HepG2 (cell line): Measurements from ENCODE around the gene LRRC39. TPM values are rescaled to one million over a fixed set of nuclear protein-coding genes. Genes with fewer than 3 reads are reported as not detected.

ENCODE experiments used
- ATAC-seq: fragments of 200-7000 bp; cut with Tn5 transposase; 3 replicates; pipeline ENCODE4 v1.9.1; 2020; ENCODE audit warnings: mild to moderate bottlenecking, moderate library complexity
- BruUV-seq: library from RNA; stranded (reverse); fragments of 400-500 nt; replicated peaks from 2 replicates; lab custom pipeline; 2021; lab: Mats Ljungman, UMichigan
- CTCF ChIA-PET: fragments of 300-600 bp; formaldehyde crosslinking; extraction: SDS; loops from one replicate; lab custom pipeline; 2021; ENCODE audit warnings: low total read pairs, inconsistent platforms, low intra/inter-chr PET ratio; lab: Yijun Ruan, JAX
- POLR2A ChIA-PET: fragments of 350-600 bp; sonication (Branson Sonifier 250); formaldehyde crosslinking; loops from one replicate; lab custom pipeline; 2020; ENCODE audit warnings: antibody characterized with exemption, inconsistent platforms; lab: Yijun Ruan, JAX
- DNase-seq: peaks from one replicate; pipeline ENCODE4 v3.0.0-alpha.2; 2015; ENCODE audit warnings: low spot score
- FAIRE-seq: peaks from 3 replicates; lab custom pipeline; 2011; peaks lifted over from hg19 to GRCh38; lab: Jason Lieb, UNC
- H2AFZ ChIP-seq: one replicate; pipeline ENCODE4 v1.6.1; 2011; ENCODE audit warnings: low read length, inconsistent platforms
- H3K27ac ChIP-seq: fragments of 300-600 bp; 3 replicates; pipeline ENCODE4 v1.8.0; 2011; ENCODE audit warnings: mixed run types, mild to moderate bottlenecking, mixed read lengths, low read length, inconsistent platforms; ENCODE audit not compliant: insufficient read depth; ENCODE audit errors: extremely low read length
- H3K27me3 ChIP-seq, 2 experiments: fragments of 200-600 bp in 1 of 2; 2 replicates in 1 of 2; 3 replicates in 1 of 2; pipeline versions ENCODE4 v1.6.0 to v1.8.0; 2011; ENCODE audit warnings: low read length in 2 of 2, mild to moderate bottlenecking in 2 of 2, moderate library complexity in 2 of 2, inconsistent platforms in 1 of 2; ENCODE audit not compliant: insufficient read depth in 2 of 2, control insufficient read depth in 1 of 2
- H3K36me3 ChIP-seq, 2 experiments: fragments of 200-600 bp in 1 of 2; replicated peaks in 1 of 2; 2 replicates in 1 of 2; 3 replicates in 1 of 2; pipeline versions ENCODE4 v1.5.1 to v1.8.0; 2011; ENCODE audit warnings: low read length in 2 of 2, inconsistent platforms in 1 of 2; ENCODE audit not compliant: insufficient read depth in 2 of 2, control insufficient read depth in 1 of 2
- H3K4me1 ChIP-seq: 2 replicates; pipeline ENCODE4 v1.5.1; 2012; ENCODE audit warnings: low read length, inconsistent platforms; ENCODE audit not compliant: insufficient read depth
- H3K4me2 ChIP-seq: 2 replicates; pipeline ENCODE4 v1.6.0; 2011; ENCODE audit warnings: low read depth, low read length, inconsistent platforms
- H3K4me3 ChIP-seq, 3 experiments: fragments of 200-600 bp in 1 of 3; sonication (generic), shearing (Covaris generic) in 1 of 3; replicated peaks in 1 of 3; 2 replicates each; pipeline ENCODE4 v1.5.1; 2011 to 2016; ENCODE audit warnings: low read length in 3 of 3, inconsistent platforms in 2 of 3, low read depth in 2 of 3, mild to moderate bottlenecking in 2 of 3, control low read depth in 1 of 3, mixed read lengths in 1 of 3; ENCODE audit not compliant: insufficient read depth in 1 of 3
- H3K79me2 ChIP-seq: one replicate; pipeline ENCODE4 v1.6.1; 2011; ENCODE audit warnings: low read length, inconsistent platforms; ENCODE audit not compliant: insufficient read depth
- H3K9ac ChIP-seq: 2 replicates; pipeline ENCODE4 v1.6.0; 2011; ENCODE audit warnings: mild to moderate bottlenecking, low read depth, low read length, inconsistent platforms; ENCODE audit not compliant: insufficient read depth
- H3K9me3 ChIP-seq: 2 replicates; pipeline ENCODE4 v1.5.1; 2012; ENCODE audit warnings: mild to moderate bottlenecking, low read length
- H4K20me1 ChIP-seq: 2 replicates; pipeline ENCODE4 v1.6.0; 2011; ENCODE audit warnings: inconsistent platforms, mild to moderate bottlenecking, low read length, moderate library complexity; ENCODE audit not compliant: insufficient read depth
- CCDC6 ChIP-seq: sonication (generic); formaldehyde crosslinking; IDR thresholded peaks from 2 replicates; pipeline ENCODE4 v1.8.1; 2022; ENCODE audit warnings: mild to moderate bottlenecking, missing genetic modification reagents, moderate library complexity
- ELF1 ChIP-seq: sonication (generic); formaldehyde crosslinking; IDR thresholded peaks from 2 replicates; pipeline ENCODE4 v1.4.0; 2020; ENCODE audit warnings: missing genetic modification reagents
- HHEX ChIP-seq: IDR thresholded peaks from 2 replicates; pipeline ENCODE4 v1.6.1; 2016; ENCODE audit warnings: control low read depth
- KAT8 ChIP-seq: IDR thresholded peaks from 2 replicates; pipeline ENCODE4 v1.6.1; 2016; ENCODE audit warnings: missing genetic modification reagents, missing compliant biosample characterization
- NFYC ChIP-seq: IDR thresholded peaks from 2 replicates; pipeline ENCODE4 v1.6.1; 2016; ENCODE audit warnings: missing genetic modification reagents, missing compliant biosample characterization
- NR2F2 ChIP-seq: IDR thresholded peaks from 2 replicates; pipeline ENCODE4 v1.6.1; 2012; ENCODE audit warnings: low read depth, inconsistent platforms, borderline replicate concordance
- RARA ChIP-seq: IDR thresholded peaks from 2 replicates; pipeline ENCODE4 v1.6.1; 2016; ENCODE audit warnings: missing genetic modification reagents, missing compliant biosample characterization
- SIN3B ChIP-seq: fragments of 150-350 bp; IDR thresholded peaks from 2 replicates; pipeline ENCODE4 v1.6.1; 2014; ENCODE audit warnings: low read length
- SMAD3 ChIP-seq: sonication (generic); formaldehyde crosslinking; IDR thresholded peaks from 2 replicates; pipeline ENCODE4 v1.4.0; 2020; ENCODE audit warnings: missing genetic modification reagents
- TOPORS ChIP-seq: sonication (generic); formaldehyde crosslinking; IDR thresholded peaks from 2 replicates; pipeline ENCODE4 v1.8.0; 2023; ENCODE audit warnings: mild to moderate bottlenecking, missing genetic modification reagents
- ZIK1 ChIP-seq: sonication (generic); formaldehyde crosslinking; IDR thresholded peaks from 2 replicates; pipeline ENCODE4 v1.5.0; 2020; ENCODE audit warnings: mild to moderate bottlenecking, low read depth, missing genetic modification reagents, borderline replicate concordance
- ZNF331 ChIP-seq: sonication (generic); formaldehyde crosslinking; IDR thresholded peaks from 2 replicates; pipeline ENCODE4 v1.4.0; 2020; ENCODE audit warnings: missing genetic modification reagents
- ZNF367 ChIP-seq: sonication (generic); formaldehyde crosslinking; IDR thresholded peaks from 2 replicates; pipeline ENCODE4 v1.4.0; 2020; ENCODE audit warnings: missing genetic modification reagents, borderline replicate concordance
- WGBS: methylation state at CpG from one replicate; pipeline ENCODE4 v1.1.6; 2017; ENCODE audit warnings: low lambda C conversion rate; 5-methylcytosine and 5-hydroxymethylcytosine counted together
- in situ Hi-C: cut with HindIII; loops from 2 replicates; pipeline ENCODE4 v1.10.0; 2017; ENCODE audit warnings: low pct_unique_long_range_greater_than_20kb; ENCODE audit not compliant: extremely low pct_ligation_motif_present
- intact Hi-C: fragments of 100-400 bp; cut with micrococcal nuclease; formaldehyde crosslinking; loops from one replicate; pipeline ENCODE4 v1.10.0; 2022; ENCODE audit not compliant: unreplicated experiment
- polyA plus RNA-seq, 8 experiments: library from polyadenylated mRNA; depleted of rRNA in 3 of 8; stranded (reverse) in 7 of 8; unstranded in 1 of 8; fragments of >200 nt; fragmentation: Illumina TruSeq in 4 of 8; extraction: Trizol in 4 of 8; gene quantifications; 2 replicates each; pipeline versions ENCODE4 v1.2.1 to v1.2.3, GENCODE V29; 2011 to 2016; ENCODE audit warnings: low read depth in 4 of 8, missing spikeins in 1 of 8, mixed read lengths in 1 of 8; ENCODE audit not compliant: insufficient read depth in 1 of 8
- total RNA-seq, 5 experiments: library from RNA; depleted of rRNA; stranded (reverse); fragments of >200 nt; fragmentation: Illumina TruSeq; extraction: Trizol; gene quantifications; 2 replicates each; pipeline ENCODE4 v1.2.3, GENCODE V29; 2016; ENCODE audit warnings: low read depth in 1 of 5
- TF ChIP-seq, protein P1 (sequence below): sonication (generic); formaldehyde crosslinking; IDR thresholded peaks from 2 replicates; pipeline ENCODE4 v1.4.0; 2020; ENCODE audit warnings: missing genetic modification reagents, borderline replicate concordance
- TF ChIP-seq, protein P2 (sequence below), 2 experiments: sonication (generic) in 1 of 2; formaldehyde crosslinking in 1 of 2; IDR thresholded peaks; 2 replicates each; pipeline versions ENCODE4 v1.5.1 to v1.6.1; 2011 to 2020; ENCODE audit warnings: borderline replicate concordance in 1 of 2, low read depth in 1 of 2, low read length in 1 of 2, mild to moderate bottlenecking in 1 of 2, missing genetic modification reagents in 1 of 2, moderate library complexity in 1 of 2

The LRRC39 gene
- total and polyA plus RNA-seq, 2 of the 13 experiments (the other 11 are each of a cell fraction or from before 2014, with no cell fraction given) = 0.07 to 0.32 TPM

DNA sequence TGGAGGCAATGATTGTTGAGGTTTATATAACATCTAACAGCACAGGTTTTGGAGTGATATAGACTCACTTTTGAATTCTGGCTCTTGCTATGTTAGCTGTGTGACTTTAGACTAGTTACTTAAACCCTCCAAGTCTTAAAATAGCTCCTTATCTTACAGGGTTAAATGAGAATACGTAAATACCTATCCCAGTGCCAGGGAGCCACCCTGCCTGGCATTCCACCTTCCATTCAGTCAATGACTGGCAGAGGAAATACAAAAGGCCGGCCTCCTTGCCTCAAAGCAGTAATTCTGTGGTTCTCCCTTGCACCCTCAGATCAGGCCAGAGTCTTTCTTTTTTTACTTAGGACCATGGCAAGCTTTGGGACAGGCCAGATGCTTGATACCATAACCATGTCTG lies 39.8 kb upstream of the LRRC39 start:
- Histone ChIP-seq H3K9ac (no peak overlapping the region), H4K20me1 (no peaks in the 10 kb centered on the region), H3K27me3 (no peaks in the 10 kb centered on the region), H2AFZ (no peak overlapping the region), H3K79me2 (no peaks in the 10 kb centered on the region), H3K4me2 (no peak overlapping the region), H3K4me1 (no peaks in the 10 kb centered on the region), H3K4me3 (no peak overlapping the region), H3K27ac (no peak overlapping the region), H3K36me3 (peaks cover under 1 to 32% of the 10 kb centered on the region in 2 experiments; a peak in 3 of 5 replicates), H3K9me3 (no peaks in the 10 kb centered on the region)
- FAIRE-seq = no peak
- ATAC-seq = no peak
- DNase-seq = no peak
- in situ Hi-C loops = no loop called here
- intact Hi-C loops = no loop called here
- BruUV-seq = no TSS peak
- ChIA-PET CTCF (no interaction called here), POLR2A (no interaction called here)
- TF ChIP-seq CCDC6 (CRISPR knock-in tag) (no peak), KAT8 (CRISPR knock-in tag) (no peak), ZNF331 (no peak), HHEX (CRISPR knock-in tag) (no peak), SMAD3 (CRISPR knock-in tag) (no peak), RARA (CRISPR knock-in tag) (no peak), TOPORS (no peak), NFYC (no peak), NR2F2 (no peak), ZIK1 (no peak), ELF1 (CRISPR knock-in tag) (no peak), ZNF367 (CRISPR knock-in tag) (no peak), SIN3B (no peak)
- TF ChIP-seq, protein P1, sequence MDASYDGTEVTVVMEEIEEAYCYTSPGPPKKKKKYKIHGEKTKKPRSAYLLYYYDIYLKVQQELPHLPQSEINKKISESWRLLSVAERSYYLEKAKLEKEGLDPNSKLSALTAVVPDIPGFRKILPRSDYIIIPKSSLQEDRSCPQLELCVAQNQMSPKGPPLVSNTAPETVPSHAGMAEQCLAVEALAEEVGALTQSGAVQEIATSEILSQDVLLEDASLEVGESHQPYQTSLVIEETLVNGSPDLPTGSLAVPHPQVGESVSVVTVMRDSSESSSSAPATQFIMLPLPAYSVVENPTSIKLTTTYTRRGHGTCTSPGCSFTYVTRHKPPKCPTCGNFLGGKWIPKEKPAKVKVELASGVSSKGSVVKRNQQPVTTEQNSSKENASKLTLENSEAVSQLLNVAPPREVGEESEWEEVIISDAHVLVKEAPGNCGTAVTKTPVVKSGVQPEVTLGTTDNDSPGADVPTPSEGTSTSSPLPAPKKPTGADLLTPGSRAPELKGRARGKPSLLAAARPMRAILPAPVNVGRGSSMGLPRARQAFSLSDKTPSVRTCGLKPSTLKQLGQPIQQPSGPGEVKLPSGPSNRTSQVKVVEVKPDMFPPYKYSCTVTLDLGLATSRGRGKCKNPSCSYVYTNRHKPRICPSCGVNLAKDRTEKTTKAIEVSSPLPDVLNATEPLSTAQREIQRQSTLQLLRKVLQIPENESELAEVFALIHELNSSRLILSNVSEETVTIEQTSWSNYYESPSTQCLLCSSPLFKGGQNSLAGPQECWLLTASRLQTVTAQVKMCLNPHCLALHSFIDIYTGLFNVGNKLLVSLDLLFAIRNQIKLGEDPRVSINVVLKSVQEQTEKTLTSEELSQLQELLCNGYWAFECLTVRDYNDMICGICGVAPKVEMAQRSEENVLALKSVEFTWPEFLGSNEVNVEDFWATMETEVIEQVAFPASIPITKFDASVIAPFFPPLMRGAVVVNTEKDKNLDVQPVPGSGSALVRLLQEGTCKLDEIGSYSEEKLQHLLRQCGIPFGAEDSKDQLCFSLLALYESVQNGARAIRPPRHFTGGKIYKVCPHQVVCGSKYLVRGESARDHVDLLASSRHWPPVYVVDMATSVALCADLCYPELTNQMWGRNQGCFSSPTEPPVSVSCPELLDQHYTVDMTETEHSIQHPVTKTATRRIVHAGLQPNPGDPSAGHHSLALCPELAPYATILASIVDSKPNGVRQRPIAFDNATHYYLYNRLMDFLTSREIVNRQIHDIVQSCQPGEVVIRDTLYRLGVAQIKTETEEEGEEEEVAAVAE = no peak
- TF ChIP-seq, protein P2, sequence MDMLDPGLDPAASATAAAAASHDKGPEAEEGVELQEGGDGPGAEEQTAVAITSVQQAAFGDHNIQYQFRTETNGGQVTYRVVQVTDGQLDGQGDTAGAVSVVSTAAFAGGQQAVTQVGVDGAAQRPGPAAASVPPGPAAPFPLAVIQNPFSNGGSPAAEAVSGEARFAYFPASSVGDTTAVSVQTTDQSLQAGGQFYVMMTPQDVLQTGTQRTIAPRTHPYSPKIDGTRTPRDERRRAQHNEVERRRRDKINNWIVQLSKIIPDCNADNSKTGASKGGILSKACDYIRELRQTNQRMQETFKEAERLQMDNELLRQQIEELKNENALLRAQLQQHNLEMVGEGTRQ (IDR thresholded peaks at IDR 0.05; ENCODE audit: low read depth, low read length) = no peak
- TF ChIP-seq, protein P2 (CRISPR knock-in tag; IDR thresholded peaks at IDR 0.05; ENCODE audit: borderline replicate concordance) = no peak
- WGBS = 100% methylated on average over 2 of the region's 2 CpGs
